HG03342 (cell line): ENCODE data around the gene ZMYM4.
"Not testable (repeated sequence)": the region's sequence is repeated elsewhere in the genome, so short reads cannot be mapped to it uniquely, and the experiment has no call there.

Source experiments
- ATAC-seq: cut with Tn5 transposase; IDR thresholded peaks from one replicate; pipeline ENCODE4 v1.9.1; 2021; ENCODE audit warnings: mild to moderate bottlenecking, moderate library complexity; ENCODE audit not compliant: unreplicated experiment

The ZMYM4 gene

GRCh38 chr1:35449334-35450008 lies 181.0 kb downstream of the ZMYM4 start:
- ATAC-seq, result no peak

DNA sequence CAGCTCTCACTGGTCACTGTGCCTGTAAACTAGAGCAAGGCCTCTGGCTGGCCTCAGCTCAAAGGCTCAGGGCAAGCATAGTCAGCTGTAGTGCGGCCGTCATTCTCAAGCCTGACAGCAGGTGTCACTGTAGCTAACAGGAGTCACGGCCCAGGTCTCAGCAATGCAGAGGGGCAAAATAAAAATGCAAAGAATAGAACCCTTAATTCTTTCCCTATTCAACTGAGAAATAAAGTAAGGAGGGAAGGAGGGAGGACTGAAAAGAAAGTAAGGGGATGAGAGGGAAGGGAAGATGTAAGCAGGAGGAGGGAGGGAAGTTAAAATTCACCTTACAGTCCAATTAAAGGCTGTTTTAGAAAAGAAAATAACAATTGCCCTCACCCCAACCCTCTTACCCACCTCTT lies 182.6 kb downstream of the ZMYM4 start:
- no peak for ATAC-seq

- ATAC-seq, result no peak
These were observed 183.7 kb downstream of the ZMYM4 start for GRCh38 chr1:35452106-35452774.

DNA sequence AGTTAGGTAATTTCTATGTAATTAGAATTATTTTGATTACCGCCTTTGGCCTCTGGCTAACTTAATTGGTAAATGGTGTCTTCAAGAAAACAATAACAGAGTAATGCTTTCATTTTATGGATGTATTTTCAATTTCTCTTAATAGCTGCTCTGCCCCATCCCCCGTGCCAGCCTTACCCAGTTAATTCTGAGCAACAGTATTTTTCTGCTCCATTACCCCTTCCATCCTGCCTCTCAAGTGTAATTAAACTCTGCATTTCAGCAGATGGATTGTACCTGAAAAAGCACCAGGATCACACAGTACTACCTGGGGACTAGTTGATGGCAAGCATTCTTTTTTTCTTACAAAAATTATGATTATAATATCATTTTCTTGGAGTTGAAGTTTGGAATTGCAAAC lies 184.5 kb downstream of the ZMYM4 start:
- ATAC-seq, result no peak

GRCh38 chr1:35454176-35454575 lies 185.7 kb downstream of the ZMYM4 start:
- ATAC-seq, result no peak

GRCh38 chr1:35454616-35455015 lies 186.1 kb downstream of the ZMYM4 start:
- ATAC-seq, result no peak

GRCh38 chr1:35460796-35461195 lies 192.3 kb downstream of the ZMYM4 start:
- ATAC-seq, result no peak

GRCh38 chr1:35461966-35462651 lies 193.6 kb downstream of the ZMYM4 start:
- no peak for ATAC-seq

DNA sequence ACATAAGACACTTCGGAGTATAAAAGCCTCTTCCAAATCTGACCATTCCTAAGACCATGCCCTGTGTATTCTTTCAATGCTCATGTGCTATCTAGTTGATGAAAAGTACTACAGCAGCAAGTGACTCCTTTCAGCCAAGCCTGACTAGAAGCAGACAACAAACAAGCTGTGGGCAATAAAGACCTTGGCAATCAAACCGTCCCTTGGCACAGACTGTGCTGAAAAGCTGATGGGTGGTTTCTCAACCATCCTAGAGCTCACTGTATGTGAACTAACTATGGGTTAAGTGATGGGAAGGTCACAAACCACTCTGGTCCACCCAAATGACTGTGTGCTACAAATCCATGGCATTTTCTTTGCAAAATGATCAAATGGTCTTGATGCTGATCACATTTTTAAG lies 194.7 kb downstream of the ZMYM4 start:
- ATAC-seq, result no peak

- ATAC-seq, result not testable (repeated sequence)
These were observed 195.2 kb downstream of the ZMYM4 start for GRCh38 chr1:35463749-35464148.

DNA sequence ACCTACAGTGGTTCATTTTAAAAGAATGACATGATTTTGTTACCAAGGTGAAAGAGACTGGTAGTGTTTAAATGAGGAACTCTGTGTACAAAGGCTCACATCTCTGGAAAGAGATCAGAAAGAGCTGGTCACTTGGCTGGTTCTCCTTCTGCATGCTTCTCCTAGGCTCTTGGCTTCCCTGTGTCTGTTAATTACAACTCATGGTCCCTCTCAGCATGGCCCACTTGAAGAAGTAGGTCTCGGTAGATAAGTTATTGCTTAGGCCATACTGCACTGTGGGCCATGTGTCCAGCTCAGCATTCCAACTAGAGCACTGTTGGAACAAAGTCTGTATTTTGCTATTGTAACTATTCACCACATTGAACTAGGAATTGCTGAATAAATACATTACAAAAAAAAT lies 197.6 kb downstream of the ZMYM4 start:
- no peak for ATAC-seq

GRCh38 chr1:35470977-35471613 lies 202.6 kb downstream of the ZMYM4 start:
- no peak for ATAC-seq
